K562 (cell line): ENCODE measurements around the gene CTXN3. TPM values are rescaled to one million over a fixed set of nuclear protein-coding genes. Genes with fewer than 3 reads are reported as not detected.

Experiments
- ATAC-seq: fragments of 200-7000 bp; cut with Tn5 transposase; 3 replicates; pipeline ENCODE4 v1.9.1; 2020; ENCODE audit warnings: moderate library complexity
- BruUV-seq: library from RNA; stranded (reverse); fragments of 400-500 nt; replicated peaks from 2 replicates; lab custom pipeline; 2021; lab: Mats Ljungman, UMichigan
- CTCF ChIA-PET: fragments of 300-600 bp; formaldehyde crosslinking; extraction: SDS; loops from one replicate; lab custom pipeline; 2021; ENCODE audit warnings: low intra/inter-chr PET ratio; lab: Yijun Ruan, JAX
- POLR2A ChIA-PET: fragments of 300-600, 350-650 bp; sonication (Branson Sonifier 250); formaldehyde crosslinking; extraction: SDS; loops from one replicate; lab custom pipeline; 2021; ENCODE audit warnings: antibody characterized with exemption, inconsistent platforms; lab: Yijun Ruan, JAX
- DNase-seq, 4 experiments: peaks; one replicate each; pipeline versions ENCODE4 v3.0.0 to v3.0.0-alpha.2; 2011 to 2018; ENCODE audit warnings: low spot score in 3 of 4, mixed read lengths in 3 of 4; ENCODE audit errors: extremely low read depth in 1 of 4
- FAIRE-seq: peaks from 2 replicates; lab custom pipeline; 2011; peaks lifted over from hg19 to GRCh38; lab: Jason Lieb, UNC
- H2AFZ ChIP-seq: 2 replicates; pipeline ENCODE4 v1.6.0; 2011; ENCODE audit warnings: low read depth, low read length, control low read depth, inconsistent platforms
- H3K27ac ChIP-seq: fragments of 200-600 bp; 3 replicates; pipeline ENCODE4 v1.8.0; 2011; ENCODE audit warnings: low read depth, mild to moderate bottlenecking, control low read depth, inconsistent platforms, low read length, moderate library complexity, mixed read lengths; ENCODE audit errors: extremely low read depth
- H3K27me3 ChIP-seq, 2 experiments: fragments of 300-600 bp in 1 of 2; 2 replicates in 1 of 2; 3 replicates in 1 of 2; pipeline versions ENCODE4 v1.6.0 to v1.8.0; 2011; ENCODE audit warnings: inconsistent platforms in 2 of 2, low read length in 2 of 2, mild to moderate bottlenecking in 1 of 2, mixed read lengths in 1 of 2, moderate library complexity in 1 of 2; ENCODE audit not compliant: control insufficient read depth in 2 of 2, insufficient read depth in 2 of 2
- H3K36me3 ChIP-seq: fragments of 300-600 bp; 3 replicates; pipeline ENCODE4 v1.8.0; 2011; ENCODE audit warnings: mild to moderate bottlenecking, low read length, inconsistent platforms; ENCODE audit not compliant: control insufficient read depth, insufficient read depth
- H3K4me1 ChIP-seq, 2 experiments: fragments of 200-600 bp in 1 of 2; replicated peaks in 1 of 2; 2 replicates in 1 of 2; 3 replicates in 1 of 2; pipeline versions ENCODE4 v1.5.1 to v1.8.0; 2011; ENCODE audit warnings: inconsistent platforms in 2 of 2, low read length in 2 of 2, mild to moderate bottlenecking in 1 of 2, mixed read lengths in 1 of 2, moderate library complexity in 1 of 2; ENCODE audit not compliant: control insufficient read depth in 2 of 2, insufficient read depth in 2 of 2
- H3K4me2 ChIP-seq: 2 replicates; pipeline ENCODE4 v1.6.1; 2011; ENCODE audit warnings: low read length, control low read depth, inconsistent platforms, mixed read lengths; ENCODE audit not compliant: insufficient read depth
- H3K4me3 ChIP-seq: fragments of 200-600 bp; sonication (generic), shearing (Covaris generic); 2 replicates; pipeline ENCODE4 v1.5.1; 2016; ENCODE audit warnings: control low read depth, inconsistent platforms
- H3K79me2 ChIP-seq: fragments of 200-600 bp; 3 replicates; pipeline ENCODE4 v1.8.0; 2011; ENCODE audit warnings: low read length, inconsistent platforms; ENCODE audit not compliant: control insufficient read depth, insufficient read depth
- H3K9ac ChIP-seq, 2 experiments: 2 replicates each; pipeline versions ENCODE4 v1.6.0 to v1.6.1; 2011; ENCODE audit warnings: low read depth in 2 of 2, low read length in 2 of 2, control low read depth in 1 of 2, inconsistent platforms in 1 of 2, mild to moderate bottlenecking in 1 of 2, mixed read lengths in 1 of 2; ENCODE audit not compliant: insufficient read depth in 1 of 2
- H3K9me1 ChIP-seq: one replicate; pipeline ENCODE4 v1.6.0; 2011; ENCODE audit warnings: inconsistent platforms, mild to moderate bottlenecking, low read length, moderate library complexity; ENCODE audit not compliant: control insufficient read depth, insufficient read depth
- H3K9me3 ChIP-seq: replicated peaks from 2 replicates; pipeline ENCODE4 v1.5.1; 2011; ENCODE audit warnings: low read depth, low read length, inconsistent platforms; ENCODE audit not compliant: control insufficient read depth, insufficient read depth
- H4K20me1 ChIP-seq: replicated peaks from 2 replicates; pipeline ENCODE4 v1.6.1; 2011; ENCODE audit warnings: low read length, inconsistent platforms, mixed read lengths; ENCODE audit not compliant: control insufficient read depth, insufficient read depth
- GMEB1 ChIP-seq: fragments of 250-450 bp; sonication (Bioruptor Pico); IDR thresholded peaks from 2 replicates; pipeline ENCODE4 v1.4.0; 2020; ENCODE audit warnings: mild to moderate bottlenecking
- LEF1 ChIP-seq: fragments of 450-650 bp; IDR thresholded peaks from 2 replicates; pipeline ENCODE4 v1.6.1; 2016; ENCODE audit warnings: mild to moderate bottlenecking
- MAFK ChIP-seq: IDR thresholded peaks from 2 replicates; pipeline ENCODE4 v1.6.1; 2011; ENCODE audit warnings: low read length, improper control_type of control experiment
- MCM2 ChIP-seq: fragments of 450-650 bp; IDR thresholded peaks from 2 replicates; pipeline ENCODE4 v1.6.1; 2017; ENCODE audit warnings: low read depth, mild to moderate bottlenecking
- MITF ChIP-seq: IDR thresholded peaks from 2 replicates; pipeline ENCODE4 v1.6.1; 2014; ENCODE audit warnings: antibody characterized with exemption
- NFATC3 ChIP-seq: fragments of 450-650 bp; IDR thresholded peaks from 2 replicates; pipeline ENCODE4 v1.6.1; 2017; ENCODE audit warnings: mild to moderate bottlenecking
- POLR2H ChIP-seq: IDR thresholded peaks from 2 replicates; pipeline ENCODE4 v1.6.1; 2016; ENCODE audit warnings: missing genetic modification characterization, low read depth, mild to moderate bottlenecking, control low read depth, missing compliant biosample characterization, moderate library complexity
- RAD21 ChIP-seq, 2 experiments: fragments of 250-450 bp in 1 of 2; fragments of 450-650 bp in 1 of 2; sonication (Bioruptor Pico) in 1 of 2; formaldehyde crosslinking in 1 of 2; IDR thresholded peaks in 1 of 2; conservative IDR thresholded peaks in 1 of 2; 2 replicates each; pipeline versions ENCODE4 v1.4.0 to v1.8.0; 2020 to 2022; ENCODE audit warnings: mild to moderate bottlenecking in 2 of 2, moderate library complexity in 1 of 2
- RBBP5 ChIP-seq: fragments of 200-600 bp; sonication (generic); IDR thresholded peaks from 2 replicates; pipeline ENCODE4 v1.6.1; 2012; ENCODE audit warnings: borderline replicate concordance, mild to moderate bottlenecking, low read length, control low read depth, inconsistent platforms; ENCODE audit not compliant: insufficient read depth, poor library complexity, severe bottlenecking
- RERE ChIP-seq: sonication (generic); formaldehyde crosslinking; IDR thresholded peaks from 2 replicates; pipeline ENCODE4 v1.8.0; 2023; ENCODE audit warnings: missing genetic modification reagents, mild to moderate bottlenecking, borderline replicate concordance
- SREBF2 ChIP-seq: sonication (generic); formaldehyde crosslinking; IDR thresholded peaks from 2 replicates; pipeline ENCODE4 v1.4.0; 2020; ENCODE audit warnings: mild to moderate bottlenecking, missing genetic modification reagents
- TBL1XR1 ChIP-seq, 2 experiments: IDR thresholded peaks; 2 replicates each; pipeline ENCODE4 v1.6.1; 2012; ENCODE audit warnings: improper control_type of control experiment in 2 of 2, low read length in 2 of 2, mild to moderate bottlenecking in 1 of 2
- TFAM ChIP-seq: fragments of 250-450 bp; sonication (Bioruptor Pico); conservative IDR thresholded peaks from 2 replicates; pipeline ENCODE4 v1.5.0; 2021; ENCODE audit warnings: mild to moderate bottlenecking, moderate library complexity
- ZBED1 ChIP-seq: IDR thresholded peaks from 2 replicates; pipeline ENCODE4 v1.6.1; 2014
- ZNF695 ChIP-seq: fragments of 450-650 bp; formaldehyde crosslinking; IDR thresholded peaks from 2 replicates; pipeline ENCODE4 v1.4.0; 2020; ENCODE audit warnings: mild to moderate bottlenecking, moderate library complexity
- ZNF699 ChIP-seq: fragments of 250-450 bp; sonication (Bioruptor Pico); IDR thresholded peaks from 2 replicates; pipeline ENCODE4 v1.8.0; 2021; ENCODE audit warnings: mild to moderate bottlenecking, moderate library complexity; ENCODE audit not compliant: insufficient replicate concordance
- WGBS: fragments of 100-300 bp; shearing (Covaris generic); methylation state at CpG from one replicate; pipeline ENCODE4 v1.1.6; 2016; ENCODE audit warnings: low coverage, mixed read lengths; ENCODE audit not compliant: insufficient coverage; ENCODE audit errors: missing lambda C conversion rate; 5-methylcytosine and 5-hydroxymethylcytosine counted together
- in situ Hi-C: fragments of 300-500 bp; cut with MboI; formaldehyde crosslinking; loops from 4 replicates; pipeline ENCODE4 v1.15.0; 2018; ENCODE audit warnings: inconsistent platforms, mixed read lengths
- intact Hi-C: fragments of 100-400 bp; cut with micrococcal nuclease; formaldehyde crosslinking; loops from 2 replicates; pipeline ENCODE4 v1.14.2; 2022
- polyA plus RNA-seq, 8 experiments: library from polyadenylated mRNA; depleted of rRNA in 4 of 8; stranded (reverse) in 5 of 8; unstranded in 3 of 8; fragments of >200 nt; fragmentation: Nextera tagmentation in 2 of 8; fragmentation: Illumina TruSeq in 1 of 8; extraction: Ambion mirVana in 2 of 8; extraction: Trizol in 1 of 8; gene quantifications; 2 replicates each; pipeline versions ENCODE4 v1.2.1 to v1.2.3, GENCODE V29; 2011 to 2014; ENCODE audit warnings: inconsistent platforms in 1 of 8, missing spikeins in 1 of 8
- total RNA-seq, 7 experiments: library from RNA; depleted of rRNA in 6 of 7; stranded (reverse); fragments of >200 nt in 6 of 7; fragmentation: Illumina TruSeq in 2 of 7; extraction: Trizol in 2 of 7; gene quantifications; 2 replicates each; pipeline versions ENCODE4 v1.2.1 to v1.2.3, GENCODE V29; 2011 to 2021; ENCODE audit warnings: low replicate concordance in 1 of 7

CTXN3 gene
- total and polyA plus RNA-seq, 9 of the 15 experiments (the other 6 are each of a cell fraction or from before 2014, with no cell fraction given): not detected

GRCh38 chr5:127696683-127697082 is 47.8 kb downstream of the CTXN3 start:
- no peak for FAIRE-seq
- TF ChIP-seq ZNF699 (CRISPR knock-in tag) (no peak), ZBED1 (no peak), LEF1 (no peak), RAD21 (CRISPR knock-in tag; conservative IDR thresholded peaks at IDR 0.05 in 1 of 2, IDR thresholded peaks at IDR 0.05 in 1 of 2) (no peak), NFATC3 (no peak), MAFK (no peak), MCM2 (no peak), RBBP5 (no peak), RERE (CRISPR knock-in tag) (no peak), SREBF2 (CRISPR knock-in tag) (no peak), TBL1XR1 (IDR thresholded peaks at IDR 0.05; ENCODE audit: low read length in 2 of 2) (no peak), TFAM (CRISPR knock-in tag) (no peak), MITF (no peak), POLR2H (tag) (no peak), GMEB1 (CRISPR knock-in tag) (no peak), ZNF695 (CRISPR knock-in tag) (no peak)

More at GRCh38 chr5:127696683-127697082, 47.8 kb downstream of the CTXN3 start:
- Histone ChIP-seq H3K36me3 (no peaks in the 10 kb centered on the region), H3K4me1 (no peaks in the 10 kb centered on the region), H3K79me2 (no peaks in the 10 kb centered on the region), H3K9me1 (no peaks in the 10 kb centered on the region), H4K20me1 (no peaks in the 10 kb centered on the region), H3K27ac (no peak overlapping the region), H3K4me3 (no peak overlapping the region), H3K4me2 (no peak overlapping the region), H3K27me3 (no peaks in the 10 kb centered on the region), H3K9me3 (no peaks in the 10 kb centered on the region), H2AFZ (no peak overlapping the region), H3K9ac (no peak overlapping the region)
- no peak for DNase-seq
- no TSS peak for BruUV-seq
- CTCF ChIA-PET: no interaction called here
- no peak for ATAC-seq
- 2% methylated on average over 6 of the region's 6 CpGs for WGBS
- in situ Hi-C loops (no loop called here), intact Hi-C loops (no loop called here)
- POLR2A ChIA-PET: no interaction called here
